Activated naive CD4-positive, alpha-beta T cell treated with anti-CD3 and anti-CD28 coated beads, Interleukin-2, amount 50 U/mL, for 24 hours (primary cell): Measurements from ENCODE around the gene PKHD1.

Experiments used
- H3K27ac Mint-ChIP-seq: one replicate; pipeline ENCODE4 v1.8.0; 2021; ENCODE audit warnings: mild to moderate bottlenecking, mixed read lengths
- H3K27me3 Mint-ChIP-seq: one replicate; pipeline ENCODE4 v1.8.0; 2021; ENCODE audit warnings: mixed read lengths
- H3K36me3 Mint-ChIP-seq: one replicate; pipeline ENCODE4 v1.8.0; 2021; ENCODE audit warnings: mixed read lengths
- H3K4me1 Mint-ChIP-seq: one replicate; pipeline ENCODE4 v1.8.0; 2021; ENCODE audit warnings: mixed read lengths
- H3K4me3 Mint-ChIP-seq: one replicate; pipeline ENCODE4 v1.8.0; 2021; ENCODE audit warnings: mild to moderate bottlenecking, mixed read lengths
- H3K9me3 Mint-ChIP-seq: one replicate; pipeline ENCODE4 v1.8.0; 2021; ENCODE audit warnings: mixed read lengths

The PKHD1 gene

GRCh38 chr6:51814418-51814817 is 273.0 kb downstream of the PKHD1 start:
- no peaks in the 10 kb centered on the region for H3K4me1 Mint-ChIP-seq
- no peak overlapping the region for H3K27ac Mint-ChIP-seq
- H3K4me3 Mint-ChIP-seq, result no peak overlapping the region
- no peaks in the 10 kb centered on the region for H3K36me3 Mint-ChIP-seq
- no peaks in the 10 kb centered on the region for H3K9me3 Mint-ChIP-seq
- H3K27me3 Mint-ChIP-seq, result peaks cover 3% of the 10 kb centered on the region

GRCh38 chr6:51813904-51814303 is 273.5 kb downstream of the PKHD1 start:
- Mint-ChIP-seq H3K36me3 (no peaks in the 10 kb centered on the region), H3K9me3 (no peaks in the 10 kb centered on the region)

GRCh38 chr6:51812231-51812630 is 275.2 kb downstream of the PKHD1 start:
- peaks cover 5% of the 10 kb centered on the region for H3K9me3 Mint-ChIP-seq
- no peaks in the 10 kb centered on the region for H3K4me1 Mint-ChIP-seq
- H3K4me3 Mint-ChIP-seq, result no peak overlapping the region
- peaks cover 3% of the 10 kb centered on the region for H3K27me3 Mint-ChIP-seq
- H3K27ac Mint-ChIP-seq, result no peak overlapping the region
- no peaks in the 10 kb centered on the region for H3K36me3 Mint-ChIP-seq

More at GRCh38 chr6:51813904-51814303, 273.5 kb downstream of the PKHD1 start:
- peaks cover 3% of the 10 kb centered on the region for H3K27me3 Mint-ChIP-seq
- no peaks in the 10 kb centered on the region for H3K4me1 Mint-ChIP-seq
- H3K4me3 Mint-ChIP-seq, result no peak overlapping the region
- no peak overlapping the region for H3K27ac Mint-ChIP-seq

- no peak overlapping the region for H3K27ac Mint-ChIP-seq
Measured at GRCh38 chr6:51805517-51805916, 281.9 kb downstream of the PKHD1 start.

GRCh38 chr6:51800603-51801002 is 286.8 kb downstream of the PKHD1 start:
- Mint-ChIP-seq H3K4me3 (no peak overlapping the region), H3K27me3 (no peaks in the 10 kb centered on the region), H3K36me3 (no peaks in the 10 kb centered on the region), H3K9me3 (peaks cover 15% of the 10 kb centered on the region), H3K4me1 (no peaks in the 10 kb centered on the region), H3K27ac (no peak overlapping the region)

More at GRCh38 chr6:51805517-51805916, 281.9 kb downstream of the PKHD1 start:
- Mint-ChIP-seq H3K4me3 (no peak overlapping the region), H3K27me3 (no peaks in the 10 kb centered on the region), H3K9me3 (peaks cover 5% of the 10 kb centered on the region), H3K36me3 (no peaks in the 10 kb centered on the region), H3K4me1 (no peaks in the 10 kb centered on the region)

- H3K27me3 Mint-ChIP-seq, result no peaks in the 10 kb centered on the region
- H3K36me3 Mint-ChIP-seq, result no peaks in the 10 kb centered on the region
- no peak overlapping the region for H3K27ac Mint-ChIP-seq
- H3K9me3 Mint-ChIP-seq, result peaks cover 26% of the 10 kb centered on the region
- H3K4me3 Mint-ChIP-seq, result no peak overlapping the region
- no peaks in the 10 kb centered on the region for H3K4me1 Mint-ChIP-seq
Measured at GRCh38 chr6:51793393-51793792, 294.0 kb downstream of the PKHD1 start.

GRCh38 chr6:51792273-51793030 is 295.0 kb downstream of the PKHD1 start:
- Mint-ChIP-seq H3K4me3 (no peak overlapping the region), H3K9me3 (peaks cover 23% of the 10 kb centered on the region), H3K27me3 (no peaks in the 10 kb centered on the region), H3K4me1 (no peaks in the 10 kb centered on the region), H3K27ac (no peak overlapping the region), H3K36me3 (no peaks in the 10 kb centered on the region)

- no peak overlapping the region for H3K4me3 Mint-ChIP-seq
- H3K27ac Mint-ChIP-seq, result no peak overlapping the region
- no peaks in the 10 kb centered on the region for H3K36me3 Mint-ChIP-seq
Measured at GRCh38 chr6:51790946-51791345, 296.5 kb downstream of the PKHD1 start.

GRCh38 chr6:51788121-51788520 is 299.3 kb downstream of the PKHD1 start:
- Mint-ChIP-seq H3K4me3 (no peak overlapping the region), H3K4me1 (no peaks in the 10 kb centered on the region), H3K36me3 (no peaks in the 10 kb centered on the region), H3K27ac (no peak overlapping the region), H3K27me3 (no peaks in the 10 kb centered on the region), H3K9me3 (peaks cover 6% of the 10 kb centered on the region)

More at GRCh38 chr6:51790946-51791345, 296.5 kb downstream of the PKHD1 start:
- H3K4me1 Mint-ChIP-seq, result no peaks in the 10 kb centered on the region
- H3K9me3 Mint-ChIP-seq, result peaks cover 16% of the 10 kb centered on the region
- H3K27me3 Mint-ChIP-seq, result no peaks in the 10 kb centered on the region

- no peaks in the 10 kb centered on the region for H3K36me3 Mint-ChIP-seq
- H3K9me3 Mint-ChIP-seq, result no peaks in the 10 kb centered on the region
- H3K4me1 Mint-ChIP-seq, result no peaks in the 10 kb centered on the region
- H3K4me3 Mint-ChIP-seq, result no peak overlapping the region
- no peak overlapping the region for H3K27ac Mint-ChIP-seq
- no peaks in the 10 kb centered on the region for H3K27me3 Mint-ChIP-seq
Measured at GRCh38 chr6:51778666-51779065, 308.7 kb downstream of the PKHD1 start.

GRCh38 chr6:51777618-51778017 is 309.8 kb downstream of the PKHD1 start:
- H3K27me3 Mint-ChIP-seq, result no peaks in the 10 kb centered on the region
- no peaks in the 10 kb centered on the region for H3K9me3 Mint-ChIP-seq
- no peak overlapping the region for H3K27ac Mint-ChIP-seq
- H3K4me3 Mint-ChIP-seq, result no peak overlapping the region
- no peaks in the 10 kb centered on the region for H3K36me3 Mint-ChIP-seq
- H3K4me1 Mint-ChIP-seq, result no peaks in the 10 kb centered on the region

- H3K27ac Mint-ChIP-seq, result no peak overlapping the region
- H3K36me3 Mint-ChIP-seq, result no peaks in the 10 kb centered on the region
- peaks cover 8% of the 10 kb centered on the region for H3K9me3 Mint-ChIP-seq
- H3K4me1 Mint-ChIP-seq, result no peaks in the 10 kb centered on the region
- no peak overlapping the region for H3K4me3 Mint-ChIP-seq
- H3K27me3 Mint-ChIP-seq, result peaks cover 5% of the 10 kb centered on the region
Measured at GRCh38 chr6:51775942-51776860, 311.2 kb downstream of the PKHD1 start.

GRCh38 chr6:51768087-51768486 is 319.3 kb downstream of the PKHD1 start:
- Mint-ChIP-seq H3K36me3 (no peaks in the 10 kb centered on the region), H3K9me3 (peaks cover 16% of the 10 kb centered on the region), H3K4me1 (no peaks in the 10 kb centered on the region), H3K27ac (no peak overlapping the region), H3K4me3 (no peak overlapping the region), H3K27me3 (peaks cover 5% of the 10 kb centered on the region)

GRCh38 chr6:51765230-51765629 is 322.2 kb downstream of the PKHD1 start:
- H3K27ac Mint-ChIP-seq, result no peak overlapping the region
- no peaks in the 10 kb centered on the region for H3K4me1 Mint-ChIP-seq
- H3K36me3 Mint-ChIP-seq, result no peaks in the 10 kb centered on the region
- no peak overlapping the region for H3K4me3 Mint-ChIP-seq
- H3K9me3 Mint-ChIP-seq, result peaks cover 13% of the 10 kb centered on the region
- H3K27me3 Mint-ChIP-seq, result no peaks in the 10 kb centered on the region

- Mint-ChIP-seq H3K4me3 (no peak overlapping the region), H3K27ac (no peak overlapping the region), H3K4me1 (no peaks in the 10 kb centered on the region), H3K9me3 (peaks cover 5% of the 10 kb centered on the region), H3K27me3 (no peaks in the 10 kb centered on the region), H3K36me3 (no peaks in the 10 kb centered on the region)
Measured at GRCh38 chr6:51753635-51754034, 333.8 kb downstream of the PKHD1 start.

GRCh38 chr6:51743999-51744398 is 343.4 kb downstream of the PKHD1 start:
- no peaks in the 10 kb centered on the region for H3K4me1 Mint-ChIP-seq
- H3K36me3 Mint-ChIP-seq, result no peaks in the 10 kb centered on the region
- peaks cover 13% of the 10 kb centered on the region for H3K9me3 Mint-ChIP-seq
- H3K27ac Mint-ChIP-seq, result no peak overlapping the region
- H3K27me3 Mint-ChIP-seq, result no peaks in the 10 kb centered on the region
- H3K4me3 Mint-ChIP-seq, result no peak overlapping the region
